GM18861 (cell line): ENCODE data around the gene RNPEPL1.
A peak's percentile ranks its signal among the peaks of the same experiment; 100 is the strongest.
"Not testable (repeated sequence)": the region's sequence is repeated elsewhere in the genome, so short reads cannot be mapped to it uniquely, and the experiment has no call there.

Experiments
- ATAC-seq: cut with Tn5 transposase; IDR thresholded peaks from one replicate; pipeline ENCODE4 v1.9.1; 2021; ENCODE audit not compliant: unreplicated experiment

RNPEPL1 gene

GRCh38 chr2:240567872-240568677 is at the start of gene RNPEPL1:
Gene RNPEPL1 (plus strand): TSS chr2:240568484. CDS start chr2:240568587, 103 bp downstream.
- peak; percentile 24 for ATAC-seq

GRCh38 chr2:240518981-240519380 is 49.3 kb upstream of the RNPEPL1 start:
- no peak for ATAC-seq

- ATAC-seq: no peak
Measured at GRCh38 chr2:240519396-240520129, 48.7 kb upstream of the RNPEPL1 start.

- ATAC-seq: no peak
Measured at GRCh38 chr2:240520130-240520973, 47.9 kb upstream of the RNPEPL1 start.

GRCh38 chr2:240520974-240521350 is 47.3 kb upstream of the RNPEPL1 start:
- no peak for ATAC-seq

- not testable (repeated sequence) for ATAC-seq
Measured at GRCh38 chr2:240521885-240522284, 46.4 kb upstream of the RNPEPL1 start.

- no peak for ATAC-seq
Measured at GRCh38 chr2:240522406-240522805, 45.9 kb upstream of the RNPEPL1 start.

- ATAC-seq: no peak
Measured at GRCh38 chr2:240523451-240524281, 44.6 kb upstream of the RNPEPL1 start.

GRCh38 chr2:240524963-240525718 is 43.1 kb upstream of the RNPEPL1 start:
- no peak for ATAC-seq

GRCh38 chr2:240525802-240526201 is 42.5 kb upstream of the RNPEPL1 start:
- no peak for ATAC-seq

- no peak for ATAC-seq
Measured at GRCh38 chr2:240526521-240526920, 41.8 kb upstream of the RNPEPL1 start.

GRCh38 chr2:240527153-240527750 is 41.0 kb upstream of the RNPEPL1 start:
- ATAC-seq: no peak

- ATAC-seq: no peak
Measured at GRCh38 chr2:240528406-240529040, 39.8 kb upstream of the RNPEPL1 start.

- no peak for ATAC-seq
Measured at GRCh38 chr2:240529344-240529999, 38.8 kb upstream of the RNPEPL1 start.

GRCh38 chr2:240530181-240530580 is 38.1 kb upstream of the RNPEPL1 start:
- no peak for ATAC-seq

GRCh38 chr2:240531038-240531437 is 37.2 kb upstream of the RNPEPL1 start:
- ATAC-seq: no peak

- no peak for ATAC-seq
Measured at GRCh38 chr2:240532031-240532775, 36.1 kb upstream of the RNPEPL1 start.
